ENCODE data around the gene HRCT1. TPM values are rescaled to one million over a fixed set of nuclear protein-coding genes. Genes with fewer than 3 reads are reported as not detected.

The HRCT1 gene
- total and polyA plus RNA-seq, 2 donors (not counting 1 experiment from before 2014, with no cell fraction given) = not detected

GRCh38 chr9:35905051-35905781 lies 786 bp upstream of the HRCT1 start:
- H3K36me3 ChIP-seq (replicated peaks in 1 of 2; ENCODE audit: control extremely low read depth in 1 of 2, control insufficient read depth in 1 of 2, extremely low read depth in 1 of 2, insufficient read depth in 2 of 2, low read length in 1 of 2) = no peaks in the 10 kb centered on the region
- H3K79me2 ChIP-seq (ENCODE audit: control insufficient read depth, insufficient read depth, low read length) = no peaks in the 10 kb centered on the region
- ATAC-seq (ENCODE audit: low read depth) (no peak), DNase-seq (no peak)
- no peak overlapping the region for H3K27ac ChIP-seq (ENCODE audit: low read length in 2 of 2)
- CTCF ChIA-PET = interaction anchor here (0.6 to 1.4 kb wide), 2 partner anchors 51 to 115 kb away, joined by 4 read pairs; no protein-coding TSS in a partner anchor
- no peaks in the 10 kb centered on the region for H3K9me3 Mint-ChIP-seq (ENCODE audit: insufficient read depth)
- H3K4me1 Mint-ChIP-seq = peaks cover 4% of the 10 kb centered on the region
- POLR2A ChIA-PET = no interaction called here
- no peak overlapping the region for H3K9ac ChIP-seq (ENCODE audit: low read length)
- no peak overlapping the region for H2AFZ ChIP-seq (ENCODE audit: insufficient read depth, low read depth, low read length, poor library complexity, severe bottlenecking)
- peaks cover 35% of the 10 kb centered on the region for H3K27me3 Mint-ChIP-seq
- H3K4me1 ChIP-seq (ENCODE audit: control insufficient read depth in 2 of 2, insufficient read depth in 2 of 2, low read length in 2 of 2) = peaks cover 4% of the 10 kb centered on the region in 2 donors
- H3K27me3 ChIP-seq (replicated peaks in 1 of 4; ENCODE audit: control extremely low read depth in 1 of 4, control insufficient read depth in 3 of 4, insufficient read depth in 4 of 4, low read length in 3 of 4) = peaks cover 0 to 10% (median 3%) of the 10 kb centered on the region in 4 experiments
- H3K4me3 ChIP-seq (ENCODE audit: control extremely low read depth in 1 of 5, extremely low read depth in 1 of 5, insufficient read depth in 1 of 5, low read depth in 2 of 5, low read length in 4 of 5) = no peak overlapping the region
- H3K4me2 ChIP-seq (replicated peaks; ENCODE audit: low read depth, low read length, poor library complexity, severe bottlenecking) = no peak overlapping the region
- TF ChIP-seq CTCF (IDR thresholded peaks at IDR 0.05) (no peak), EZH2 (IDR thresholded peaks at IDR 0.05; ENCODE audit: borderline replicate concordance, insufficient read depth, low read depth, low read length, poor library complexity, severe bottlenecking) (no peak)
- intact Hi-C loops (cut with micrococcal nuclease) = no loop called here
- H4K20me1 ChIP-seq (ENCODE audit: control insufficient read depth, insufficient read depth, low read length, poor library complexity, severe bottlenecking) = no peaks in the 10 kb centered on the region
- H3K9me3 ChIP-seq (ENCODE audit: control extremely low read depth in 1 of 3, control insufficient read depth in 2 of 3, insufficient read depth in 1 of 3, low read length in 2 of 3) = no peaks in the 10 kb centered on the region
- H3K4me3 Mint-ChIP-seq = no peak overlapping the region
- H3K27ac Mint-ChIP-seq = no peak overlapping the region
- WGBS (ENCODE audit: insufficient coverage) = 92% methylated on average over 8 of the region's 8 CpGs
